Measurements from ENCODE around the gene PIGW. TPM values are rescaled to one million over a fixed set of nuclear protein-coding genes. Genes with fewer than 3 reads are reported as not detected.

The PIGW gene
- total RNA-seq, 1 experiment from 2014 or later: 6.6 TPM

DNA sequence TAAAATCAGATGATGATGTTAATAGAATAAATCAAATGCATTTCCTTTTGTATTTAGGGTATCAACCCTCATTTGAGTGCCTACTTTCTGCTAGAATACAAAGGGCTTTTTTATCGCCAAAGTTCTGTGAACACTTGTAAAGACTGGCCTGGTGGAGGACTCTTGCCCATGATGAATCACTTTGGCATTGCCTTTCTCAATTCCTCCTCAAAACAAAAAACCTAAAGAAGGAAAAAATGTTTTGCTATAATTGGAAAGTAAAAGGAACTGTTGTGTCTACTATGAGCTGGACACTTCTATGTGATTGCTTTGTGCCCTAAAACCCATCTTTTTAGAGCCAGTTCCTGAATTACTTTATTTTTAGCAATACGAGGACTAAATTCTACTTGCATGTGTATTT is 43.9 kb downstream of the PIGW start:
- peaks cover 82% of the 10 kb centered on the region for H3K36me3 ChIP-seq
- H3K4me3 ChIP-seq: no peak overlapping the region
- DNase-seq: no peak
- no peaks in the 10 kb centered on the region for H3K9me3 ChIP-seq
- no peaks in the 10 kb centered on the region for H3K27me3 ChIP-seq

- Histone ChIP-seq H3K4me3 (no peak overlapping the region), H3K36me3 (peaks cover 92% of the 10 kb centered on the region), H3K9me3 (no peaks in the 10 kb centered on the region), H3K27me3 (no peaks in the 10 kb centered on the region)
- no peak for DNase-seq
Observed at GRCh38 chr17:36583787-36584186, 49.0 kb downstream of the PIGW start.

DNA sequence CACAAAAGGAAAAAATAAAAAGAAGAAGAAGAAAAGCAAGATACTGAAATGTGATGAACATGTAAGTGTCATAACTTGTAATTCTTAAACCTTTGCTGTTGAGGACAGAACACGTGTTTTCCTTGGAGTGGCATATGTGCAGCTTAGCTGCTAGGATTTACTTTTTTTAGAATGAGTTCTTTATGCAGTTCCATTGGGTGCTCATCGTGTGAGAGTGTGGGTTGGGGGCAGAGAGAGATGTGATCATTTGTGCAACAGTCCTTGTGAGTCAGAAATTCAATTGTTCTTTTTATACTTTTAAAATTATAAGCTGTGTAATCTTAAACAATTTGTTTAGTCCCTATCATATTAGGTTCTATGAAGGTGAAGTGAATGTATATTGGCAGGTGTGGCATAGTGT is 51.4 kb downstream of the PIGW start:
- Histone ChIP-seq H3K36me3 (peaks cover 90% of the 10 kb centered on the region), H3K4me3 (no peak overlapping the region), H3K27me3 (no peaks in the 10 kb centered on the region), H3K9me3 (no peaks in the 10 kb centered on the region)
- no peak for DNase-seq

Other genes with a start within 250 kb of the PIGW start
- not detected in 2 replicates for gene TBC1D3G, start 211.1 kb upstream of the PIGW start, total RNA-seq (2014; rRNA removed; shearing (Covaris generic); ENCODE audit: low replicate concordance)
- not detected in 2 replicates for gene TBC1D3H, start 146.6 kb upstream of the PIGW start, total RNA-seq (2014; rRNA removed; shearing (Covaris generic); ENCODE audit: low replicate concordance)
- 44.9 and 60.6 TPM in 2 replicates for gene ZNHIT3, start 48.3 kb upstream of the PIGW start, total RNA-seq (2014; rRNA removed; shearing (Covaris generic); ENCODE audit: low replicate concordance)
- 73.9 and 76.5 TPM in 2 replicates for gene MYO19, start 119 bp upstream of the PIGW start, total RNA-seq (2014; rRNA removed; shearing (Covaris generic); ENCODE audit: low replicate concordance)
- 64.2 and 77.3 TPM in 2 replicates for gene GGNBP2, start 9.9 kb downstream of the PIGW start, total RNA-seq (2014; rRNA removed; shearing (Covaris generic); ENCODE audit: low replicate concordance)
- 17.4 and 18.0 TPM in 2 replicates for gene DHRS11, start 56.9 kb downstream of the PIGW start, total RNA-seq (2014; rRNA removed; shearing (Covaris generic); ENCODE audit: low replicate concordance)
- 16.7 and 19.9 TPM in 2 replicates for gene MRM1, start 66.6 kb downstream of the PIGW start, total RNA-seq (2014; rRNA removed; shearing (Covaris generic); ENCODE audit: low replicate concordance)

Measured in MG63 (cell line).